K562 (cell line): ENCODE data around the gene UBTFL1. TPM values are rescaled to one million over a fixed set of nuclear protein-coding genes. Genes with fewer than 3 reads are reported as not detected.

ENCODE experiments used
- ATAC-seq: fragments of 200-7000 bp; cut with Tn5 transposase; 3 replicates; pipeline ENCODE4 v1.9.1; 2020; ENCODE audit warnings: moderate library complexity
- BruUV-seq: library from RNA; stranded (reverse); fragments of 400-500 nt; replicated peaks from 2 replicates; lab custom pipeline; 2021; lab: Mats Ljungman, UMichigan
- CTCF ChIA-PET: fragments of 300-600 bp; formaldehyde crosslinking; extraction: SDS; loops from one replicate; lab custom pipeline; 2021; ENCODE audit warnings: low intra/inter-chr PET ratio; lab: Yijun Ruan, JAX
- POLR2A ChIA-PET: fragments of 300-600, 350-650 bp; sonication (Branson Sonifier 250); formaldehyde crosslinking; extraction: SDS; loops from one replicate; lab custom pipeline; 2021; ENCODE audit warnings: antibody characterized with exemption, inconsistent platforms; lab: Yijun Ruan, JAX
- DNase-seq, 4 experiments: peaks; one replicate each; pipeline versions ENCODE4 v3.0.0 to v3.0.0-alpha.2; 2011 to 2018; ENCODE audit warnings: low spot score in 3 of 4, mixed read lengths in 3 of 4; ENCODE audit errors: extremely low read depth in 1 of 4
- FAIRE-seq: peaks from 2 replicates; lab custom pipeline; 2011; peaks lifted over from hg19 to GRCh38; lab: Jason Lieb, UNC
- H2AFZ ChIP-seq: 2 replicates; pipeline ENCODE4 v1.6.0; 2011; ENCODE audit warnings: low read depth, low read length, control low read depth, inconsistent platforms
- H3K27ac ChIP-seq: fragments of 200-600 bp; 3 replicates; pipeline ENCODE4 v1.8.0; 2011; ENCODE audit warnings: low read depth, mild to moderate bottlenecking, control low read depth, inconsistent platforms, low read length, moderate library complexity, mixed read lengths; ENCODE audit errors: extremely low read depth
- H3K27me3 ChIP-seq, 2 experiments: fragments of 300-600 bp in 1 of 2; 2 replicates in 1 of 2; 3 replicates in 1 of 2; pipeline versions ENCODE4 v1.6.0 to v1.8.0; 2011; ENCODE audit warnings: inconsistent platforms in 2 of 2, low read length in 2 of 2, mild to moderate bottlenecking in 1 of 2, mixed read lengths in 1 of 2, moderate library complexity in 1 of 2; ENCODE audit not compliant: control insufficient read depth in 2 of 2, insufficient read depth in 2 of 2
- H3K36me3 ChIP-seq: fragments of 300-600 bp; 3 replicates; pipeline ENCODE4 v1.8.0; 2011; ENCODE audit warnings: mild to moderate bottlenecking, low read length, inconsistent platforms; ENCODE audit not compliant: control insufficient read depth, insufficient read depth
- H3K4me1 ChIP-seq, 2 experiments: fragments of 200-600 bp in 1 of 2; replicated peaks in 1 of 2; 2 replicates in 1 of 2; 3 replicates in 1 of 2; pipeline versions ENCODE4 v1.5.1 to v1.8.0; 2011; ENCODE audit warnings: inconsistent platforms in 2 of 2, low read length in 2 of 2, mild to moderate bottlenecking in 1 of 2, mixed read lengths in 1 of 2, moderate library complexity in 1 of 2; ENCODE audit not compliant: control insufficient read depth in 2 of 2, insufficient read depth in 2 of 2
- H3K4me2 ChIP-seq: 2 replicates; pipeline ENCODE4 v1.6.1; 2011; ENCODE audit warnings: low read length, control low read depth, inconsistent platforms, mixed read lengths; ENCODE audit not compliant: insufficient read depth
- H3K4me3 ChIP-seq: fragments of 200-600 bp; sonication (generic), shearing (Covaris generic); 2 replicates; pipeline ENCODE4 v1.5.1; 2016; ENCODE audit warnings: control low read depth, inconsistent platforms
- H3K79me2 ChIP-seq: fragments of 200-600 bp; 3 replicates; pipeline ENCODE4 v1.8.0; 2011; ENCODE audit warnings: low read length, inconsistent platforms; ENCODE audit not compliant: control insufficient read depth, insufficient read depth
- H3K9ac ChIP-seq, 2 experiments: 2 replicates each; pipeline versions ENCODE4 v1.6.0 to v1.6.1; 2011; ENCODE audit warnings: low read depth in 2 of 2, low read length in 2 of 2, control low read depth in 1 of 2, inconsistent platforms in 1 of 2, mild to moderate bottlenecking in 1 of 2, mixed read lengths in 1 of 2; ENCODE audit not compliant: insufficient read depth in 1 of 2
- H3K9me1 ChIP-seq: one replicate; pipeline ENCODE4 v1.6.0; 2011; ENCODE audit warnings: inconsistent platforms, mild to moderate bottlenecking, low read length, moderate library complexity; ENCODE audit not compliant: control insufficient read depth, insufficient read depth
- H3K9me3 ChIP-seq: replicated peaks from 2 replicates; pipeline ENCODE4 v1.5.1; 2011; ENCODE audit warnings: low read depth, low read length, inconsistent platforms; ENCODE audit not compliant: control insufficient read depth, insufficient read depth
- H4K20me1 ChIP-seq: replicated peaks from 2 replicates; pipeline ENCODE4 v1.6.1; 2011; ENCODE audit warnings: low read length, inconsistent platforms, mixed read lengths; ENCODE audit not compliant: control insufficient read depth, insufficient read depth
- CBFA2T3 ChIP-seq: fragments of 450-650 bp; IDR thresholded peaks from 2 replicates; pipeline ENCODE4 v1.6.1; 2017
- GTF3C2 ChIP-seq: IDR thresholded peaks from 3 replicates; pipeline ENCODE4 v1.6.1; 2011; ENCODE audit warnings: borderline replicate concordance, mild to moderate bottlenecking, moderate library complexity; ENCODE audit not compliant: insufficient read length; ENCODE audit errors: extremely low read depth
- HNRNPK ChIP-seq: fragments of 200-400 bp; formaldehyde crosslinking; IDR thresholded peaks from one replicate; pipeline ENCODE4 v1.6.1; 2018; ENCODE audit warnings: mild to moderate bottlenecking, low read depth, low read length; ENCODE audit not compliant: poor library complexity, severe bottlenecking
- PHF21A ChIP-seq: fragments of 450-650 bp; IDR thresholded peaks from 2 replicates; pipeline ENCODE4 v1.6.1; 2017; ENCODE audit warnings: low read depth, borderline replicate concordance
- PHF8 ChIP-seq: fragments of 200-600 bp; sonication (generic); IDR thresholded peaks from 2 replicates; pipeline ENCODE4 v1.6.1; 2012; ENCODE audit warnings: mixed run types, mild to moderate bottlenecking, inconsistent platforms, low read length, moderate library complexity, borderline replicate concordance
- REST ChIP-seq, 2 experiments: fragments of 450-650 bp; formaldehyde crosslinking in 1 of 2; IDR thresholded peaks; 2 replicates each; pipeline versions ENCODE4 v1.4.0 to v1.6.1; 2014 to 2020; ENCODE audit warnings: mild to moderate bottlenecking in 2 of 2, borderline replicate concordance in 1 of 2, low read depth in 1 of 2
- SMARCE1 ChIP-seq: fragments of 450-650 bp; IDR thresholded peaks from 2 replicates; pipeline ENCODE4 v1.7.1; 2016; ENCODE audit warnings: mild to moderate bottlenecking
- XRCC5 ChIP-seq: fragments of 200-400 bp; formaldehyde crosslinking; IDR thresholded peaks from 2 replicates; pipeline ENCODE4 v1.6.1; 2017; ENCODE audit warnings: low read depth, mild to moderate bottlenecking, low read length
- ZBTB7A ChIP-seq: IDR thresholded peaks from 2 replicates; pipeline ENCODE4 v1.6.1; 2011; ENCODE audit warnings: low read depth, mild to moderate bottlenecking, low read length, moderate library complexity, borderline replicate concordance; ENCODE audit not compliant: control insufficient read depth
- ZNF212 ChIP-seq: fragments of 450-650 bp; formaldehyde crosslinking; IDR thresholded peaks from 2 replicates; pipeline ENCODE4 v1.4.0; 2020; ENCODE audit warnings: mild to moderate bottlenecking
- ZNF75A ChIP-seq: fragments of 450-650 bp; formaldehyde crosslinking; IDR thresholded peaks from 2 replicates; pipeline ENCODE4 v1.4.0; 2020; ENCODE audit warnings: mild to moderate bottlenecking
- WGBS: fragments of 100-300 bp; shearing (Covaris generic); methylation state at CpG from one replicate; pipeline ENCODE4 v1.1.6; 2016; ENCODE audit warnings: low coverage, mixed read lengths; ENCODE audit not compliant: insufficient coverage; ENCODE audit errors: missing lambda C conversion rate; 5-methylcytosine and 5-hydroxymethylcytosine counted together
- in situ Hi-C: fragments of 300-500 bp; cut with MboI; formaldehyde crosslinking; loops from 4 replicates; pipeline ENCODE4 v1.15.0; 2018; ENCODE audit warnings: inconsistent platforms, mixed read lengths
- intact Hi-C: fragments of 100-400 bp; cut with micrococcal nuclease; formaldehyde crosslinking; loops from 2 replicates; pipeline ENCODE4 v1.14.2; 2022
- polyA plus RNA-seq, 8 experiments: library from polyadenylated mRNA; depleted of rRNA in 4 of 8; stranded (reverse) in 5 of 8; unstranded in 3 of 8; fragments of >200 nt; fragmentation: Nextera tagmentation in 2 of 8; fragmentation: Illumina TruSeq in 1 of 8; extraction: Ambion mirVana in 2 of 8; extraction: Trizol in 1 of 8; gene quantifications; 2 replicates each; pipeline versions ENCODE4 v1.2.1 to v1.2.3, GENCODE V29; 2011 to 2014; ENCODE audit warnings: inconsistent platforms in 1 of 8, missing spikeins in 1 of 8
- total RNA-seq, 7 experiments: library from RNA; depleted of rRNA in 6 of 7; stranded (reverse); fragments of >200 nt in 6 of 7; fragmentation: Illumina TruSeq in 2 of 7; extraction: Trizol in 2 of 7; gene quantifications; 2 replicates each; pipeline versions ENCODE4 v1.2.1 to v1.2.3, GENCODE V29; 2011 to 2021; ENCODE audit warnings: low replicate concordance in 1 of 7

Gene UBTFL1
- total and polyA plus RNA-seq, 9 of the 15 experiments (the other 6 are each of a cell fraction or from before 2014, with no cell fraction given), result not detected

- WGBS, result 0% methylated on average over 1 of the region's 1 CpG
- no peak for DNase-seq
- no peaks in the 10 kb centered on the region for H3K79me2 ChIP-seq
- no peaks in the 10 kb centered on the region for H3K9me3 ChIP-seq
- no peaks in the 10 kb centered on the region for H3K4me1 ChIP-seq
- CTCF ChIA-PET, result no interaction called here
- H3K4me3 ChIP-seq, result no peak overlapping the region
- no TSS peak for BruUV-seq
- H3K27me3 ChIP-seq, result no peaks in the 10 kb centered on the region
- in situ Hi-C loops (no loop called here), intact Hi-C loops (no loop called here)
- POLR2A ChIA-PET, result no interaction called here
- no peaks in the 10 kb centered on the region for H3K36me3 ChIP-seq
- ATAC-seq, result no peak
- no peaks in the 10 kb centered on the region for H4K20me1 ChIP-seq
- H3K9ac ChIP-seq, result no peak overlapping the region
- no peak overlapping the region for H2AFZ ChIP-seq
- FAIRE-seq, result no peak
- no peak overlapping the region for H3K27ac ChIP-seq
- no peak overlapping the region for H3K4me2 ChIP-seq
- H3K9me1 ChIP-seq, result no peaks in the 10 kb centered on the region
- TF ChIP-seq GTF3C2 (no peak), ZNF212 (no peak), HNRNPK (no peak), SMARCE1 (no peak), CBFA2T3 (no peak), ZBTB7A (no peak), PHF8 (no peak), ZNF75A (CRISPR knock-in tag) (no peak), REST (IDR thresholded peaks at IDR 0.05; ENCODE audit: borderline replicate concordance) (no peak), REST (CRISPR knock-in tag; IDR thresholded peaks at IDR 0.05; ENCODE audit: low read depth) (no peak), PHF21A (no peak), XRCC5 (no peak)
Observed at GRCh38 chr11:90124371-90124770, 38.6 kb downstream of the UBTFL1 start.
